HEK293T (cell line): ENCODE data around the gene MAG.

Experiments used
- CTCF ChIA-PET: fragments of 350-600 bp; formaldehyde crosslinking; extraction: SDS; loops from one replicate; lab custom pipeline; 2021; ENCODE audit warnings: antibody characterized with exemption, inconsistent platforms; lab: Yijun Ruan, JAX
- POLR2A ChIA-PET: fragments of 350-600 bp; formaldehyde crosslinking; extraction: SDS; loops from one replicate; lab custom pipeline; 2020; ENCODE audit warnings: antibody characterized with exemption, inconsistent platforms; lab: Yijun Ruan, JAX
- DNase-seq: peaks from one replicate; pipeline ENCODE4 v3.0.0; 2012; ENCODE audit warnings: mixed read lengths; ENCODE audit errors: extremely low spot score
- ARNT ChIP-seq: fragments of 450-650 bp; IDR thresholded peaks from 2 replicates; pipeline ENCODE4 v1.6.1; 2017; ENCODE audit warnings: mild to moderate bottlenecking
- BHLHE40 ChIP-seq: fragments of 450-650 bp; IDR thresholded peaks from 2 replicates; pipeline ENCODE4 v1.6.1; 2016; ENCODE audit warnings: mild to moderate bottlenecking, moderate library complexity, borderline replicate concordance
- CTBP1 ChIP-seq: fragments of 450-650 bp; IDR thresholded peaks from 2 replicates; pipeline ENCODE4 v1.6.1; 2016; ENCODE audit warnings: borderline replicate concordance
- ELF4 ChIP-seq: fragments of 450-650 bp; IDR thresholded peaks from 2 replicates; pipeline ENCODE4 v1.6.1; 2017; ENCODE audit warnings: antibody characterized with exemption
- FOXA1 ChIP-seq: fragments of 450-650 bp; IDR thresholded peaks from 2 replicates; pipeline ENCODE4 v1.6.1; 2016; ENCODE audit warnings: mild to moderate bottlenecking
- FOXK2 ChIP-seq: fragments of 450-650 bp; IDR thresholded peaks from 2 replicates; pipeline ENCODE4 v1.6.1; 2016; ENCODE audit warnings: mild to moderate bottlenecking
- FOXM1 ChIP-seq: fragments of 450-650 bp; IDR thresholded peaks from 2 replicates; pipeline ENCODE4 v1.6.1; 2017; ENCODE audit warnings: mild to moderate bottlenecking, borderline replicate concordance
- HDGF ChIP-seq: fragments of 450-650 bp; IDR thresholded peaks from 2 replicates; pipeline ENCODE4 v1.6.1; 2017; ENCODE audit warnings: antibody characterized with exemption, borderline replicate concordance
- L3MBTL2 ChIP-seq: fragments of 450-650 bp; conservative IDR thresholded peaks from 2 replicates; pipeline ENCODE4 v1.6.1; 2016; ENCODE audit warnings: mild to moderate bottlenecking
- LEF1 ChIP-seq: fragments of 450-650 bp; IDR thresholded peaks from 2 replicates; pipeline ENCODE4 v1.6.1; 2017; ENCODE audit warnings: mild to moderate bottlenecking, borderline replicate concordance
- NFRKB ChIP-seq: fragments of 450-650 bp; IDR thresholded peaks from 2 replicates; pipeline ENCODE4 v1.6.1; 2016; ENCODE audit warnings: mild to moderate bottlenecking, moderate library complexity
- SP1 ChIP-seq: fragments of 450-650 bp; IDR thresholded peaks from 2 replicates; pipeline ENCODE4 v1.6.1; 2017
- SUZ12 ChIP-seq: fragments of 450-650 bp; IDR thresholded peaks from 2 replicates; pipeline ENCODE4 v1.6.1; 2016; ENCODE audit warnings: mild to moderate bottlenecking
- TARDBP ChIP-seq: fragments of 450-650 bp; IDR thresholded peaks from 2 replicates; pipeline ENCODE4 v1.6.1; 2016
- ZNF384 ChIP-seq: fragments of 450-650 bp; IDR thresholded peaks from 2 replicates; pipeline ENCODE4 v1.6.1; 2016
- TF ChIP-seq, protein P1 (sequence below): fragments of 450-650 bp; IDR thresholded peaks from 2 replicates; pipeline ENCODE4 v1.6.1; 2016

MAG gene

DNA sequence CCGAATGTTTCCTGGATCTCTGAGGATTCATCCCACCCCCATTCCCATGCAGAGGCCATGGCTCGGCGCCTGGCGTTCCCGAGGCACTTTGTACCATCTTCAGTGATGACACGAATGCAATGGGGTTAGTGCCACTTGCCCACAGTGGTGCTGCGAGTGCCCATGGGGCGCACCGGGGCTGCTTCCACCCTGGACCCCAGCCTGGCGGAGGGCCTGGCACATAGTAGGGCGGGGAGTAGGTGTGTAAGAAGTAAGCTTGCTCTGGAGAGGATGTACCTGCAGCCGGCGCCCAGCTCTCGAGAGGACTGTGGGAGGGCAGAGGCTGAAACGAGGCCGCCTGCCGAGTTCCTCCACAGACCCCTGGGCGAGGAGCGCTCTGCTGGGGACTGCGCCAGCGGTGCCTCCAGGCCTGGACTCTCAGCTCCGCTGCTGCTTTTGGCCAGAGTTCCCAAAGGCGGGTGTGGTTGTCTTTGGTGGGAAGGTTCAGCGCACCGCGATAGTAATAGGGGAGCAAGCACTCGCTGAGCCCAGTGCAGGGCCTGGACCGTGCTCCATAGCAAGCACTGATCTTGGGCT is 15.2 kb upstream of the MAG start:
- DNase-seq, result no peak
- CTCF ChIA-PET, result no interaction called here
- TF ChIP-seq LEF1, result no peak
- TF ChIP-seq SUZ12, result no peak
- TF ChIP-seq FOXK2, result no peak
- TF ChIP-seq, protein P1, sequence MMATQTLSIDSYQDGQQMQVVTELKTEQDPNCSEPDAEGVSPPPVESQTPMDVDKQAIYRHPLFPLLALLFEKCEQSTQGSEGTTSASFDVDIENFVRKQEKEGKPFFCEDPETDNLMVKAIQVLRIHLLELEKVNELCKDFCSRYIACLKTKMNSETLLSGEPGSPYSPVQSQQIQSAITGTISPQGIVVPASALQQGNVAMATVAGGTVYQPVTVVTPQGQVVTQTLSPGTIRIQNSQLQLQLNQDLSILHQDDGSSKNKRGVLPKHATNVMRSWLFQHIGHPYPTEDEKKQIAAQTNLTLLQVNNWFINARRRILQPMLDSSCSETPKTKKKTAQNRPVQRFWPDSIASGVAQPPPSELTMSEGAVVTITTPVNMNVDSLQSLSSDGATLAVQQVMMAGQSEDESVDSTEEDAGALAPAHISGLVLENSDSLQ, result no peak
- no peak for TF ChIP-seq CTBP1
- no peak for TF ChIP-seq NFRKB
- TF ChIP-seq FOXA1, result no peak
- no peak for TF ChIP-seq TARDBP
- no peak for TF ChIP-seq ZNF384
- TF ChIP-seq L3MBTL2, result no peak
- TF ChIP-seq BHLHE40, result no peak
- TF ChIP-seq ARNT, result no peak
- no peak for TF ChIP-seq FOXM1
- TF ChIP-seq SP1, result no peak
- TF ChIP-seq ELF4, result no peak
- no peak for TF ChIP-seq HDGF
- POLR2A ChIA-PET, result no interaction called here

DNA sequence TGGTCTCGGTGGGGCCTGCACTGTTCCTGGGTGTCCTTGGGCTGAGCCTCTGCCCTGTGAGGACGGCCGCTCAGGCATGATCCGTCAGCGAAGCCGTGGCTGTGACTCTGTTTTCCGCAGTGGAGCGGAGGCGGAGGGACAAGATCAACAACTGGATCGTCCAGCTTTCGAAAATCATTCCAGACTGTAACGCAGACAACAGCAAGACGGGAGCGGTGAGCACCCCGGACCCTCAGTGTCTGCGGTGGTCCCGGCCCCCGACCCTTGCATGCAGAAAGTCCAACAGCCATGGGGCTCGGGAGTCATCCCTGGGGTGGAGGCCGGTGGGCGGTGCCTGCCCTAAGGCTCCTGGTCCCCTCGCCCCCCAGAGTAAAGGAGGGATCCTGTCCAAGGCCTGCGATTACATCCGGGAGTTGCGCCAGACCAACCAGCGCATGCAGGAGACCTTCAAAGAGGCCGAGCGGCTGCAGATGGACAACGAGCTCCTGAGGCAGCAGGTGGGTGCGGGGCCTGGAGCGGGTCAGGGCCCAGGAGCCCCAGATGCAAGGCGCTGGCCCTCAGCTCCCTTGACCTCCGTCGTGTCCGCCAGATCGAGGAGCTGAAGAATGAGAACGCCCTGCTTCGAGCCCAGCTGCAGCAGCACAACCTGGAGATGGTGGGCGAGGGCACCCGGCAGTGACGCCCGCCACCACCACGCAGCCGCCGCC is 13.2 kb upstream of the MAG start:
- no peak for DNase-seq
- ChIA-PET CTCF (no interaction called here), POLR2A (no interaction called here)
- TF ChIP-seq, protein P1, result no peak

DNA sequence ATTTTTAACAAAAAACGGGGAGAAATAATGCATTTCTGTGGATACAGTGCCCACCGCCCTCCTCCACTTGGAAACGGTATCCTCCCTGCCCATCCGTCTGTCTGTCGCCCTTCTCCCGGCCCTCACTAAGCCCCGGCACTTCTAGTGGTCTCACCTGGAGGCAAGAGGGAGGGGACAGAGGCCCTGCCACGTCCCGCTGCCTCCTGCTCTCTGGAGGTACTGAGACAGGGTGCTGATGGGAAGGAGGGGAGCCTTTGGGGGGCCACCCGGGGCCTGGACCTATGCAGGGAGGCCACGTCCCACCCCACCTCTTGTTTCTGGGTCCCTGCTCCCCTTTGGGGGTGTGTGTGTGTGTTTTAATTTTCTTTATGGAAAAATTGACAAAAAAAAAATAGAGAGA is 12.6 kb upstream of the MAG start:
- DNase-seq, result no peak
- TF ChIP-seq ZNF384 (no peak), HDGF (no peak), FOXM1 (no peak), CTBP1 (no peak), ELF4 (no peak), ARNT (no peak), SP1 (no peak)
- TF ChIP-seq, protein P1, result no peak
- CTCF ChIA-PET, result no interaction called here
- POLR2A ChIA-PET, result no interaction called here

DNA sequence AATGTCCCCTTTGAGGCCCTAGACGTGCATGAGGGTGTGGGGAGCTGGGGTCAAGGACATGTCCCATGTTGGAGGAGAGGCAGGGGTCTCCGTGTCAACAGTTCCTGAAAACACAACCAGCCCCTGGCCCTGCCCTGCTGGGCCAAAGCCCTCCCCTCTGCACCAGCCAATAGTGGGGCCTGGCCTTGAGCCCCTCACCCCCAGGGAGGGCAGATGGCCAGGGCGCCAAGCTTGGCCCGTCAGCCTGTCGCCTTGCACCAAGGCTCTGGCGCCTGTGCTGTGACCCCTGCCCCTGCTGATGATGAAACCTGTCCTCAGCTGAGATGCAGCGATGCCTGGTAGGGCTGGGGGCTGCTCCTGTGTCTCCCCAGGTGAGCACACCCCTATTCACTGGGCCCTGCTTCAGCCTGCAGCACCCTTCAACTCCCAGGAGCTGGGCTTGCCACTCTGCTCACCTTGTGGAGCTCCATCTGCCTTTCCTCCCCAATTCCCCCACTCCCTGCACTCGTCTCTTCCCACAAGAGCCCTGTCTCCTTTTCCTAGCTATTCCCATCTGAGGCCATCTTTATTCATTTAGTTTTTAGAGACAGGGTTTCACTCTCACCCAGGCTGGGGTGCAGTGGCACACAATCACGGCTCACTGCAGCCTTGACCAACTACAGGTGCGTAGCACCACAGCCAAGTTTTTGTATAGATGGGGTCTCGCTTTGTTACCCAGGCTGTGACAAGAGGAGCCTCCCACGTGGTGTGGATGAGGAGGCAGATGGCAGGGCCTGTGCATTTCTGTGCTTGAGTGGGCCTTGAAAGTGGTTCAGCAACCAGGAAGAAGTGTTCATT is 11.8 kb upstream of the MAG start:
- TF ChIP-seq CTBP1, result no peak
- no peak for TF ChIP-seq FOXK2
- no peak for TF ChIP-seq L3MBTL2
- TF ChIP-seq FOXM1, result no peak
- TF ChIP-seq SP1, result no peak
- TF ChIP-seq NFRKB, result no peak
- no peak for TF ChIP-seq LEF1
- TF ChIP-seq FOXA1, result no peak
- TF ChIP-seq ARNT, result no peak
- TF ChIP-seq HDGF, result no peak
- no peak for TF ChIP-seq TARDBP
- TF ChIP-seq ZNF384, result no peak
- no peak for TF ChIP-seq ELF4
- TF ChIP-seq, protein P1, result no peak
- no peak for TF ChIP-seq BHLHE40
- TF ChIP-seq SUZ12, result no peak
- no peak for DNase-seq
- POLR2A ChIA-PET, result no interaction called here
- CTCF ChIA-PET, result no interaction called here

DNA sequence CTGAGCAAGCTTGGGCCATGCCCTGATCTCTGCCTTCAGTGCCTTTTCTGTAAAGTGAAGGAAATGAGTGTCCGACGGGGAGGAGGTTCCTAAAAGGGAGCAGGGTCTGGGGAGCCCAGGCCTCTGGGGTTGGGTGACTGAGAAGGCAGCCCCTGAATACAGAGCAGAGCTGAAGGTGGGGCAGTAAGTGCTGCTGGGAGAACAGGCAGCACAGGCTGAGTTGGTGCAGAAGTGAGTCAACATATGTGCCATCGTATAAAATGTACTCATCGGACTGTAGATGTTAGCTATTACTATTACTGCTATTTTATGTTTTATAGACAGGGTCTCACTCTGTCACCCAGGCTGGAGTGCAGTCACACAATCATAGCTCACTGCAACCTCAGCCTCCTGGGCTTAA is 10.7 kb upstream of the MAG start:
- ChIA-PET CTCF (interaction anchor here (0.6 kb wide), 1 partner anchor 483 kb away, joined by 3 read pairs; no protein-coding TSS in a partner anchor), POLR2A (no interaction called here)
- no peak for DNase-seq

More for the DNA sequence above, 10.7 kb upstream of the MAG start:
- TF ChIP-seq L3MBTL2 (no peak), HDGF (no peak), FOXM1 (no peak), SUZ12 (no peak), SP1 (no peak), TARDBP (no peak), CTBP1 (no peak), LEF1 (no peak), FOXA1 (no peak), ELF4 (no peak), BHLHE40 (no peak), FOXK2 (no peak), NFRKB (no peak), ZNF384 (no peak)
- TF ChIP-seq, protein P1, result no peak
